WTC11 (cell line): ENCODE data around the gene PIGN. TPM values are rescaled to one million over a fixed set of nuclear protein-coding genes. Genes with fewer than 3 reads are reported as not detected.
A peak's percentile ranks its signal among the peaks of the same experiment; 100 is the strongest.

ENCODE experiments used
- ATAC-seq: fragments of 200-7000 bp; cut with Tn5 transposase; 2 replicates; pipeline ENCODE4 v1.10.0; 2021; ENCODE audit warnings: mild to moderate bottlenecking, moderate library complexity
- CTCF ChIA-PET: fragments of 300-600 bp; sonication (Branson Sonifier 250); formaldehyde crosslinking; loops from one replicate; lab custom pipeline; 2021; ENCODE audit warnings: antibody characterized with exemption; lab: Charles Lee
- POLR2A ChIA-PET: fragments of 350-600 bp; sonication (Branson Sonifier 250); formaldehyde crosslinking; loops from one replicate; lab custom pipeline; 2021; ENCODE audit warnings: antibody characterized with exemption; lab: Charles Lee
- DNase-seq: peaks from one replicate; pipeline ENCODE4 v3.0.0; 2021; ENCODE audit warnings: low spot score
- H3K27ac Mint-ChIP-seq: 2 replicates; pipeline ENCODE4 v1.8.0; 2021; ENCODE audit warnings: mixed read lengths
- H3K27me3 Mint-ChIP-seq: 2 replicates; pipeline ENCODE4 v1.8.0; 2021; ENCODE audit warnings: low read depth, mild to moderate bottlenecking, moderate library complexity, mixed read lengths
- H3K36me3 Mint-ChIP-seq: 2 replicates; pipeline ENCODE4 v1.8.0; 2021; ENCODE audit warnings: mixed read lengths
- H3K4me1 Mint-ChIP-seq: 2 replicates; pipeline ENCODE4 v1.8.0; 2022; ENCODE audit warnings: mixed read lengths
- H3K4me3 Mint-ChIP-seq: 2 replicates; pipeline ENCODE4 v1.8.0; 2021; ENCODE audit warnings: mild to moderate bottlenecking, moderate library complexity, mixed read lengths
- H3K9me3 Mint-ChIP-seq: 2 replicates; pipeline ENCODE4 v1.8.0; 2021; ENCODE audit warnings: mixed read lengths
- CBFB ChIP-seq: sonication (generic); formaldehyde crosslinking; IDR thresholded peaks from 2 replicates; pipeline ENCODE4 v1.8.1; 2022; ENCODE audit warnings: mild to moderate bottlenecking, low read depth, missing genetic modification reagents
- EMX1 ChIP-seq: fragments of 250-450 bp; sonication (Bioruptor Pico); IDR thresholded peaks from 2 replicates; pipeline ENCODE4 v1.8.0; 2021; ENCODE audit warnings: mild to moderate bottlenecking
- SP1 ChIP-seq: sonication (generic); formaldehyde crosslinking; conservative IDR thresholded peaks from 2 replicates; pipeline ENCODE4 v1.8.1; 2022; ENCODE audit warnings: missing genetic modification reagents
- TCF7 ChIP-seq: sonication (generic); formaldehyde crosslinking; IDR thresholded peaks from 2 replicates; pipeline ENCODE4 v1.8.0; 2022; ENCODE audit warnings: mild to moderate bottlenecking, low read depth, missing genetic modification reagents, moderate library complexity
- ZNF263 ChIP-seq: sonication (generic); formaldehyde crosslinking; IDR thresholded peaks from 2 replicates; pipeline ENCODE4 v1.8.1; 2022; ENCODE audit warnings: low read depth, mild to moderate bottlenecking, moderate library complexity, missing genetic modification reagents
- ZNF396 ChIP-seq: fragments of 250-450 bp; sonication (Bioruptor Pico); IDR thresholded peaks from 2 replicates; pipeline ENCODE4 v1.8.0; 2021; ENCODE audit warnings: mild to moderate bottlenecking, moderate library complexity, borderline replicate concordance
- ZNF423 ChIP-seq: fragments of 250-450 bp; sonication (Bioruptor Pico); IDR thresholded peaks from 2 replicates; pipeline ENCODE4 v2.1.2; 2022; ENCODE audit warnings: mild to moderate bottlenecking, moderate library complexity
- total RNA-seq: library from RNA; stranded (reverse); gene quantifications from 3 replicates; pipeline ENCODE4 v1.2.3, GENCODE V29; 2021
- TF ChIP-seq, protein P1 (sequence below): fragments of 250-450 bp; sonication (Bioruptor Pico); conservative IDR thresholded peaks from 2 replicates; pipeline ENCODE4 v1.9.0; 2021; ENCODE audit warnings: mild to moderate bottlenecking
- TF ChIP-seq, protein P2 (sequence below): sonication (generic); formaldehyde crosslinking; IDR thresholded peaks from 2 replicates; pipeline ENCODE4 v1.8.0; 2023; ENCODE audit warnings: mild to moderate bottlenecking, missing genetic modification reagents
- TF ChIP-seq, protein P3 (sequence below): sonication (generic); formaldehyde crosslinking; IDR thresholded peaks from 2 replicates; pipeline ENCODE4 v1.8.0; 2022; ENCODE audit warnings: mild to moderate bottlenecking, missing genetic modification reagents
- TF ChIP-seq, protein P4 (sequence below): sonication (generic); formaldehyde crosslinking; IDR thresholded peaks from 2 replicates; pipeline ENCODE4 v1.8.0; 2023; ENCODE audit warnings: missing genetic modification reagents
- TF ChIP-seq, protein P5 (sequence below): sonication (generic); formaldehyde crosslinking; conservative IDR thresholded peaks from 2 replicates; pipeline ENCODE4 v1.8.1; 2022; ENCODE audit warnings: mild to moderate bottlenecking, missing genetic modification reagents

PIGN gene
- total RNA-seq, 1 experiment from 2014 or later = 23.4 TPM

DNA sequence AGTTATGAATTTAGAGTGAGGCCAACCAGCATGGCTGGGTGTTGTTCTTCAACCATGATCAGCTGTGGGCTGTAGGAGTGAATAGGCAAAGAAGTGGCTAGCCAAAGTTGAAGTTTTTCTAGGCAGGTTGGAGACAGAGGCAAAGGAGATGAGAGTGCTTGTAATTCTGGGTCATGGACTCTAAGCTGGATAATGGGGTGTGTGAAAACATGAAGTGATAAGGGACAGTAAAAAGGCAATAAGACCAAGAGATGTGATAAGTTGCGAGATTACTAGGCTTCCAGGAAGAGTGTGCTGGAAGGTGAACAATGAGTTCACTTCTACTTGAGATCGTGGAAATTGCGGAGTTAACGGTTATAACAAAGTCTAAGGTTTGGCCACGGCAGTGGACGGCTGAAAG lies 175.4 kb downstream of the PIGN start:
- Mint-ChIP-seq H3K4me1 (no peaks in the 10 kb centered on the region), H3K9me3 (peaks cover 24% of the 10 kb centered on the region), H3K27ac (no peak overlapping the region), H3K36me3 (peaks cover 12% of the 10 kb centered on the region), H3K27me3 (no peaks in the 10 kb centered on the region; the same call in 1 of the 2 replicates), H3K4me3 (no peak overlapping the region)
- no peak for ATAC-seq
- TF ChIP-seq, protein P1, sequence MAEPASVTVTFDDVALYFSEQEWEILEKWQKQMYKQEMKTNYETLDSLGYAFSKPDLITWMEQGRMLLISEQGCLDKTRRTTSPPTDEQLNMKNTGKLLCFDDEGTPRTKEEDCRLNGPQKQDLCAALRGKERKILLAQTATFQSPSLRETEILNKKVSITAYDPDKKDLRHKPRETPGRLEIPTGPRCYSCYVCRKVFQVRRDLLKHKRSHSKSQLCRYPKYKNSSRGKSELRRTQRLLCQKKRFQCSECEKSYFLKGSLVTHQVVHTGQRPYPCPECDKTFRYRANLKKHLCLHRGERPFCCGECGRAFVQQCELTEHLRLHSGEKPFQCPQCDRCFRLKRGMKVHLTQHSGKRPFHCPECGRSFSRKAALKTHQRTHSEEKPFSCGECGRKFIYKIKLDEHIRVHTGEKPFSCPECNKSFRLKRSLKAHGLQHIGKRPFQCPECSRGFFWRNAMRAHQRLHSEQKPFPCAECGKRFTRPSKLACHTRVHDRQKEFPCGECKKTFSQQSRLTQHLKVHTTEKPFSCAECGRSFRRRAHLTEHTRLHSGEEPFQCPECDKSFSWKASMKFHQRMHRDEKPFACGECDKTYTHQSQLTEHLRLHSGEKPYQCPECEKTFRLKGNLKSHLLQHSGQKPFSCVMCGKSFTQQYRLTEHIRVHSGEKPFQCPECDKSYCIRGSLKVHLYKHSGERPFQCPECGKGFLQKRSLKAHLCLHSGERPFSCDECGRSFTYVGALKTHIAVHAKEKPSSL (CRISPR knock-in tag) = no peak
- TF ChIP-seq, protein P2, sequence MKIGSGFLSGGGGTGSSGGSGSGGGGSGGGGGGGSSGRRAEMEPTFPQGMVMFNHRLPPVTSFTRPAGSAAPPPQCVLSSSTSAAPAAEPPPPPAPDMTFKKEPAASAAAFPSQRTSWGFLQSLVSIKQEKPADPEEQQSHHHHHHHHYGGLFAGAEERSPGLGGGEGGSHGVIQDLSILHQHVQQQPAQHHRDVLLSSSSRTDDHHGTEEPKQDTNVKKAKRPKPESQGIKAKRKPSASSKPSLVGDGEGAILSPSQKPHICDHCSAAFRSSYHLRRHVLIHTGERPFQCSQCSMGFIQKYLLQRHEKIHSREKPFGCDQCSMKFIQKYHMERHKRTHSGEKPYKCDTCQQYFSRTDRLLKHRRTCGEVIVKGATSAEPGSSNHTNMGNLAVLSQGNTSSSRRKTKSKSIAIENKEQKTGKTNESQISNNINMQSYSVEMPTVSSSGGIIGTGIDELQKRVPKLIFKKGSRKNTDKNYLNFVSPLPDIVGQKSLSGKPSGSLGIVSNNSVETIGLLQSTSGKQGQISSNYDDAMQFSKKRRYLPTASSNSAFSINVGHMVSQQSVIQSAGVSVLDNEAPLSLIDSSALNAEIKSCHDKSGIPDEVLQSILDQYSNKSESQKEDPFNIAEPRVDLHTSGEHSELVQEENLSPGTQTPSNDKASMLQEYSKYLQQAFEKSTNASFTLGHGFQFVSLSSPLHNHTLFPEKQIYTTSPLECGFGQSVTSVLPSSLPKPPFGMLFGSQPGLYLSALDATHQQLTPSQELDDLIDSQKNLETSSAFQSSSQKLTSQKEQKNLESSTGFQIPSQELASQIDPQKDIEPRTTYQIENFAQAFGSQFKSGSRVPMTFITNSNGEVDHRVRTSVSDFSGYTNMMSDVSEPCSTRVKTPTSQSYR (CRISPR knock-in tag) = no peak
- TF ChIP-seq ZNF423 (CRISPR knock-in tag) = no peak
- no peak for TF ChIP-seq SP1 (CRISPR knock-in tag)
- no peak for TF ChIP-seq TCF7 (CRISPR knock-in tag)
- no peak for DNase-seq
- POLR2A ChIA-PET = no interaction called here
- CTCF ChIA-PET = no interaction called here

DNA sequence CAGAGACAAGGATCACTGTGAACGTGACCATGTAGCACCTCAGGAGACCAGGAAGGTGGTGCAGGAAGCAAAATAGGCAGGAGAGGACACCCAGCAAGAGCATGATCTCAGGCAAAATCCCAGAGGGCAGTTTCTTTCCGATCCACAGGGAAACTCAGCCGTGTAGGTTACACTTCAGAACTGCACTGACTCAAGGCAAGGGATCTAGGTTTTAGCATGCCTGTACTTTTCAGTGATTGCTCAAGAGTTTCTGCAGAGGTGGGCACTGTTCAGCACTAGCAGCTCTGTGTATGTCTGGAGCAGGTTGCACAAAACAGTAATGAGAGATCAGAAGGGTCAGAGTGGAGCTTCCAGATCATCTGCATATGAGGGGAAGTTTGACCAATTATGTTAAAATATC lies 177.3 kb downstream of the PIGN start:
- peaks cover 7% of the 10 kb centered on the region for H3K27me3 Mint-ChIP-seq
- no peak for TF ChIP-seq ZNF263 (CRISPR knock-in tag)
- no peak for TF ChIP-seq EMX1
- no peak for TF ChIP-seq CBFB (CRISPR knock-in tag)
- TF ChIP-seq, protein P3, sequence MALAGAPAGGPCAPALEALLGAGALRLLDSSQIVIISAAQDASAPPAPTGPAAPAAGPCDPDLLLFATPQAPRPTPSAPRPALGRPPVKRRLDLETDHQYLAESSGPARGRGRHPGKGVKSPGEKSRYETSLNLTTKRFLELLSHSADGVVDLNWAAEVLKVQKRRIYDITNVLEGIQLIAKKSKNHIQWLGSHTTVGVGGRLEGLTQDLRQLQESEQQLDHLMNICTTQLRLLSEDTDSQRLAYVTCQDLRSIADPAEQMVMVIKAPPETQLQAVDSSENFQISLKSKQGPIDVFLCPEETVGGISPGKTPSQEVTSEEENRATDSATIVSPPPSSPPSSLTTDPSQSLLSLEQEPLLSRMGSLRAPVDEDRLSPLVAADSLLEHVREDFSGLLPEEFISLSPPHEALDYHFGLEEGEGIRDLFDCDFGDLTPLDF (CRISPR knock-in tag) = no peak
- TF ChIP-seq, protein P4, sequence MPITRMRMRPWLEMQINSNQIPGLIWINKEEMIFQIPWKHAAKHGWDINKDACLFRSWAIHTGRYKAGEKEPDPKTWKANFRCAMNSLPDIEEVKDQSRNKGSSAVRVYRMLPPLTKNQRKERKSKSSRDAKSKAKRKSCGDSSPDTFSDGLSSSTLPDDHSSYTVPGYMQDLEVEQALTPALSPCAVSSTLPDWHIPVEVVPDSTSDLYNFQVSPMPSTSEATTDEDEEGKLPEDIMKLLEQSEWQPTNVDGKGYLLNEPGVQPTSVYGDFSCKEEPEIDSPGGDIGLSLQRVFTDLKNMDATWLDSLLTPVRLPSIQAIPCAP = no peak
- TF ChIP-seq ZNF396 = no peak

DNA sequence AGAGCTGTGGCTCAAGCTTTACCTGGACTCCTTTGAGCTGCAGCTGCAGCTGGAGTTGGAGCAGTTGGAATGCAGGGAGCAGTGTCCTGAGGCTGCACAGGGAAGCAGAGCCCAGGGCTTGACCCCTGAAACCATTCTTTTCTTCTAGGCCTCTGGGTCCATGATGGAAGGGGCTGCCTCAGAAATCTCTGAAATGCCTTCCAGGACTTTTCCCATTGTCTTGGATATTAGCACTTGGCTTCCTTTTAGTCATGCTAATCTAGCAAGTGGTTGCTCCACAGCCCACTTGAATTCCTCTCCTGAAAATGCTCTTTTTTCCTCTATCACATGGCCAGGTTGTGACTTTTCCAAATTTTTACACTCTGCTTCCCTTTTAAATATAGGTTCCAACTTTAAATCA lies 185.5 kb downstream of the PIGN start:
- TF ChIP-seq, protein P5, sequence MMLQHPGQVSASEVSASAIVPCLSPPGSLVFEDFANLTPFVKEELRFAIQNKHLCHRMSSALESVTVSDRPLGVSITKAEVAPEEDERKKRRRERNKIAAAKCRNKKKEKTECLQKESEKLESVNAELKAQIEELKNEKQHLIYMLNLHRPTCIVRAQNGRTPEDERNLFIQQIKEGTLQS = no peak
- TF ChIP-seq, protein P2 (CRISPR knock-in tag) = 0 out of 2 replicates have a peak, but pooled peaks have one; percentile 26
- H3K9me3 Mint-ChIP-seq = peaks cover 73% of the 10 kb centered on the region
- peaks cover 10% of the 10 kb centered on the region for H3K27me3 Mint-ChIP-seq
- DNase-seq (peak; percentile 27), ATAC-seq (peak; percentile 91)
- CTCF ChIA-PET = no interaction called here
- no peak overlapping the region for H3K4me3 Mint-ChIP-seq
- POLR2A ChIA-PET = interaction anchor here (0.6 kb wide), 1 partner anchor 44 kb away, joined by 3 read pairs; no protein-coding TSS in a partner anchor
- peaks cover 41% of the 10 kb centered on the region for H3K4me1 Mint-ChIP-seq
- H3K36me3 Mint-ChIP-seq = peaks cover 68% of the 10 kb centered on the region
- peak overlapping the region; percentile 95 for H3K27ac Mint-ChIP-seq

More for the DNA sequence above, 177.3 kb downstream of the PIGN start:
- DNase-seq = no peak
- ChIA-PET CTCF (no interaction called here), POLR2A (no interaction called here)
- ATAC-seq = no peak
- H3K27ac Mint-ChIP-seq = no peak overlapping the region
- peaks cover 30% of the 10 kb centered on the region for H3K36me3 Mint-ChIP-seq
- H3K9me3 Mint-ChIP-seq = peaks cover 41% of the 10 kb centered on the region
- no peaks in the 10 kb centered on the region for H3K4me1 Mint-ChIP-seq
- H3K4me3 Mint-ChIP-seq = no peak overlapping the region
